ENCODE results near the gene SNRNP70. TPM values are rescaled to one million over a fixed set of nuclear protein-coding genes. Genes with fewer than 3 reads are reported as not detected.

Gene SNRNP70
- total and polyA plus RNA-seq, 10 of the 15 experiments (the other 5 are each of a cell fraction or from before 2014, with no cell fraction given): 2.7 to 453 (median 159) TPM

DNA sequence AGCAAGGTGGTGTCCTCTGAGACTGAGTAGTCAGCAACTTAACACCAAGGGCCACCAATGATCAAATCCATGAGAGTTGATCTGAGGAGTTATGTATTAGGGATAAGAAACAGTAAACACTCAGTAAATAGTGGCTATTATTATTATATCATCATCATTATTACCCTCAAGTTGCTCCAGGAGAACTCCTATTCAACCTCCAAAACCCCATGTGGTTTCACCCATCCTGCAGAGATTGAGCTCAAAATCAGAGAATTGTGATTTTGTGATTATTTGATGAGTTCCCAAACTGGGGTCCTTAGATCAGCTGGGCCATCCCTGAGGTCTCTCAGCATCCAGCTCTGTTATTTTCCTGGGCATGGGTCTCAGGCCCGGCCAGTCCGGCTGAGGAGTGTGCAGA, 24.3 kb upstream of the SNRNP70 start:
- H3K4me1 ChIP-seq (ENCODE audit: control insufficient read depth, insufficient read depth, low read length): no peaks in the 10 kb centered on the region
- H3K9ac ChIP-seq (ENCODE audit: control insufficient read depth, insufficient read depth, low read length): no peak overlapping the region
- ATAC-seq (no peak), DNase-seq (ENCODE audit: low read depth, low spot score) (no peak), FAIRE-seq (no peak)
- H3K27ac ChIP-seq (ENCODE audit: control insufficient read depth, insufficient read depth): no peak overlapping the region
- H2AFZ ChIP-seq (ENCODE audit: control insufficient read depth, low read depth, low read length): no peak overlapping the region
- H3K27me3 ChIP-seq (replicated peaks in 1 of 2; ENCODE audit: control insufficient read depth in 2 of 2, insufficient read depth in 2 of 2, low read length in 1 of 2): peaks cover 5 to 16% of the 10 kb centered on the region in 2 experiments; a peak in 3 of 4 replicates
- TF ChIP-seq ATF3 (IDR thresholded peaks at IDR 0.05; ENCODE audit: borderline replicate concordance, extremely low read depth, low read depth, low read length) (no peak), TAF1 (IDR thresholded peaks at IDR 0.05; ENCODE audit: borderline replicate concordance, low read depth, low read length) (no peak), CHD2 (IDR thresholded peaks at IDR 0.05; ENCODE audit: borderline replicate concordance, low read depth, low read length) (no peak), FOS (IDR thresholded peaks at IDR 0.05; ENCODE audit: borderline replicate concordance, extremely low read depth, insufficient read length) (no peak), FOXK2 (IDR thresholded peaks at IDR 0.05) (no peak)
- TF ChIP-seq, protein P1, sequence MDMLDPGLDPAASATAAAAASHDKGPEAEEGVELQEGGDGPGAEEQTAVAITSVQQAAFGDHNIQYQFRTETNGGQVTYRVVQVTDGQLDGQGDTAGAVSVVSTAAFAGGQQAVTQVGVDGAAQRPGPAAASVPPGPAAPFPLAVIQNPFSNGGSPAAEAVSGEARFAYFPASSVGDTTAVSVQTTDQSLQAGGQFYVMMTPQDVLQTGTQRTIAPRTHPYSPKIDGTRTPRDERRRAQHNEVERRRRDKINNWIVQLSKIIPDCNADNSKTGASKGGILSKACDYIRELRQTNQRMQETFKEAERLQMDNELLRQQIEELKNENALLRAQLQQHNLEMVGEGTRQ (IDR thresholded peaks at IDR 0.05; ENCODE audit: borderline replicate concordance, low read depth, low read length): no peak
- H3K4me3 ChIP-seq: no peak overlapping the region
- ChIA-PET POLR2A (interaction anchor here (1.6 kb wide), 1 partner anchor 9 kb away, joined by 4 read pairs; no protein-coding TSS in a partner anchor), SMC1A (ENCODE audit: uncharacterized antibody, unreplicated experiment) (no interaction called here), RAD21 (ENCODE audit: unreplicated experiment) (no interaction called here), CTCF (interaction anchor here (0.6 to 2.0 kb wide), 5 partner anchors 37 to 218 kb away, joined by 3 to 7 read pairs (median 3); no protein-coding TSS in a partner anchor)
- intact Hi-C loops (cut with micrococcal nuclease; ENCODE audit: unreplicated experiment) (no loop called here), in situ Hi-C loops (cut with MboI) (no loop called here)
- 100% methylated on average over 2 of the region's 2 CpGs for WGBS (ENCODE audit: insufficient coverage, insufficient replicate concordance, low lambda C conversion rate, missing lambda C conversion rate)
- H3K9me3 ChIP-seq (replicated peaks; ENCODE audit: control insufficient read depth, insufficient read depth, low read length): no peaks in the 10 kb centered on the region
- no peaks in the 10 kb centered on the region for H4K20me1 ChIP-seq (ENCODE audit: control insufficient read depth, insufficient read depth)
- no peak overlapping the region for H3K4me2 ChIP-seq (ENCODE audit: control insufficient read depth, insufficient read depth)
- H3K79me2 ChIP-seq (ENCODE audit: control insufficient read depth, insufficient read depth, low read length): no peaks in the 10 kb centered on the region
- no peaks in the 10 kb centered on the region for H3K36me3 ChIP-seq (ENCODE audit: control insufficient read depth in 2 of 2, insufficient read depth in 2 of 2, low read length in 1 of 2)
- no TSS peak for BruUV-seq (replicated peaks)

All from GM12878 (cell line).